Suppressor macrophage treated with lipopolysaccharide for 1 hour (primary cell): Measurements from ENCODE around the gene PLCXD3.

Experiments
- DNase-seq, 3 donors: peaks; one replicate each; pipeline ENCODE4 v3.0.0-alpha.2; 2020 to 2022

Gene PLCXD3

DNA sequence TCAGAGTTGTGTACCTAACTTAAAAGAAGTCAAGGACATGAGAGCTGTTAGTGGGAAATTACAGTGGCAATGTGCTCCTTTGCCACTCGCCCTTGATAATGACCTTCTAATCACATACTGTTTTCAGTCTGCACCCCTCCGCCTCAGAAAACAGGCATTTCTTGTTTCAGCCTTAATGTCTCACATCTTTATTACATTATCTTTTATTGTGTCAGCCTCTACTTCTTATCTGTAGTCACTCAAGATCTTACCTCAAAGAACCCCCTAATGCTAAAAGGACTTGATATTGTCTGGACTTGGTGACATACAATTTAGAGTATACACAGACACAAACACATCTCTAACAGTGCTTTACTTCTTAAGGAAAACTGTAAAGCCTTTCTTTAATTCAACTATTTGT is 97.9 kb downstream of the PLCXD3 start:
- DNase-seq = no peak

- DNase-seq = no peak
Observed at GRCh38 chr5:41410737-41411136, 99.7 kb downstream of the PLCXD3 start.

GRCh38 chr5:41410307-41410706 is 100.1 kb downstream of the PLCXD3 start:
- DNase-seq = no peak

DNA sequence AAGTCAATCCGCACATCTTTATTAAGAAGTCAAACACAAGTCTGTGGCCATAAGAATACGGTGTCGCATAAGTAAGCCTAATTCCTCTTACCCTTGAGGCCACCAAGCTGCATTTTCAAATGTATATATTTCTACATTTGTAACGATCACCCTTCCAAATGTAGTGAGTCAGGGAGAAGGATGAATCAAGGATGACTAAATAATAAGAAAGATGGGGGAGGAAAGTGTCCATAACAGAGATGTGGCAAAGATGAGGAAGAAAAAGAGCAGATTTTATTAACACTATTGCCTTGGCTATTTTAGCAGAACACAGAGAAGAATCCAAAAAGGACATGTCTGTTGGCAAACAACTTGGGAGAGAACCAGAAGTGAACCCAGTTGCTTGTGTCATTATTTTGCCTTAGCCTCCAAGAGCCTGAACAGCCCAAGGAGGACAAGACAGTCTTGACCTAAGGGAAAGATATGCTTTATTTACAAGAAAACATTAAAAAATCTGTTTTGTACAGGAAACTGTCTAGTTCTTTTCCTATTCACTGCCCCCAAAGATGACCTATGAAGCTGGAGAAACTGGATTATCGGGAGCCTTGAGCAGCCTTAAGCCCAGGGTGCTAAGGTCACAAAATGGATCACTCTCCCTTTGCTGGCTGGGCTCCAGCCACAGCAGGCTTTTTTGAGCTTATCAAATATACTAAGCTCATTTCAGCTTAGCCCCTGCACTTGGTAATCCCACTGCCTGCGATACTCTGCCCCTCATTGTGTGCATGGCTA is 101.5 kb downstream of the PLCXD3 start:
- no peak for DNase-seq

DNA sequence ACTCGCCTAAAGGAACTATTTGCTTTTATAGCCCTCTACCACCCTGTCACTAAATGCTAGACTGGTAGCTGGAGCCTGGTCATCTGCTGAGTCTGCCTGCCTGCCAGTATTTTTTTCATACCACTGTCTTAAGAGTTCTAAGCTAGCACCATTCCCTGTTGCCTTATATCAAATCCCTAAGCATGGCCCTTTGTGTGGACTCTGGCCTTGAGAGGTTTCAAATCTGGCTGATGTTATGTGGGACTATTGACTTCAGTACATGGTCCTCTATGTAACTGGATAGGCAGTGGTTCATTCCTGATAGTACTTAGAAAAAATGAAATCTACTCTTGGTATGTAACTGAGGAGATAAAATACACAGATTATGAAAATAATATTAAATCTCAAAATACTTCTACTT is 103.5 kb downstream of the PLCXD3 start:
- no peak for DNase-seq

DNA sequence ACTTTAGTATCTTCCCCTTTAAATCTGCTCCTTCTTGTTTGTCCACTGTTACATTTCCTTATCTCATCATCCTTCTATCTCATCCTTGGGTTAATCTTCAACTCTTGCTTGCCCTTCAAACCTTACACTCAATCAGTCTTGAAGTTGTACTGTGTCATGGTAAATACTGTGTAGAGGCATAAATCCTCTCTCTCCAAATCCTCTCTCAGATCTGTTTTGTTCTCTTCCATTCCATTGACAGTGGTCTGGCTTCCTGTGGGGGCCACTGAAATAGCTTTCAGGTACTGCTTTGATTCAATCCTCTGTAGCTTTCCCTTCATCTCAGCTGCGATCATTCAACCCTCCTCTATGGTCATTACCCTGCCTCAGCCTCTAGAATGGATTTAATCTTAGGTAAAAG is 104.0 kb downstream of the PLCXD3 start:
- DNase-seq = no peak

DNA sequence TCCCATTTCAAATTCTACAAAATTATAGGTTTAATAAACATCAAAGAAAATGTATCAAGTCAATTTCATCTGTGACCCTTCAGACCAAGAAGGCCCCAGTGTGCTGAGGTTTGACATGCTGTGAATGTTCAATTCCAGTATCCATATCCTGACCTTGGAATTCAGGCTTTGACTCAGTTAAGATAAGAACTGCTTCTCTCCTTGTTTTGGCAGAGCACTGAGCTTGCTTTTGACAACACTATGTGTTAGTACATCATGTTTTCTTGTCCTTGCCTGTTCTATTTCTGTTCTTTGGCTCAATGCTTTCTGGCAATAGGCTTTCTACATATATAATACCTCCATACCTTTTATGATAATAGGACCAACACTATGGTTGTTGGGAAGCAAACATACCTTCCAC is 105.6 kb downstream of the PLCXD3 start:
- DNase-seq = no peak

- no peak for DNase-seq
Observed at GRCh38 chr5:41403846-41404245, 106.6 kb downstream of the PLCXD3 start.

GRCh38 chr5:41402845-41403244 is 107.6 kb downstream of the PLCXD3 start:
- no peak for DNase-seq

DNA sequence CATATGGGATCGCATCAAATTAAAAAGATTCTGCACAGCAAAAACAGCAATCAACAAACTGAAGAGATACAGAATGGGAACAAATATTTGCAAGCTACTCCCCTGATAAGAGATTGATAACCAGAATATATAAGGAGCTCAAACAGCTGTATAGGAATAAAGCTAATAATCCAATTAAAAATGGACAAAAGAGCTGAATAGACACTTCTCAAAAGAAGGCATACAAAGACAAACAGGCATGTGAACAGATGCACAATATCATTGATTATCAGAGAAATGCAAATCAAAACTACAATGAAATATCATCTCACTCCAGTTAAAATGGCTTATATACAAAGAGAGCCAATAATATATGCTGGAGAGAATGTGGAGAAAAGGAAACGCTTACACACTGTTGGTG is 110.6 kb downstream of the PLCXD3 start:
- DNase-seq = no peak

GRCh38 chr5:41392016-41392415 is 118.4 kb downstream of the PLCXD3 start:
- DNase-seq = no peak

- no peak for DNase-seq
Observed at GRCh38 chr5:41374631-41375030, 135.8 kb downstream of the PLCXD3 start.

GRCh38 chr5:41373230-41373629 is 137.2 kb downstream of the PLCXD3 start:
- no peak for DNase-seq

DNA sequence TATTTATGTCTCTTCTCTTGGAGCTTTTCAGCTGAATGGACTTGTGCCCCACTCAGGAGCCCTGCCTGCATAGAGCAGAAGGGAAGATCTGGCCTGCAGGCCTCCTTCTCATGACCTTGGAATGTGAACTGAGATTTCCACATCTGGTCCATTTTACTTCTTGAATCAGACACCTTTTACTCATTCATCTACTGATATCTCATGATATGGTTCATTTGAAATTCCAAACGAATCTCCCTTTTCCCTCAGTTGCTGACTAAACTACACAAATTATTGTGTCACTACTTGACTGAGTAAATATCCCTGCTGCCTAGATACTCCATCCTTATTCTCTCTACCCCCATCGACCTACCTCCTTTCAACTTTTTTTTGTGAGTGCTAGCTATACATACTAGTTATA is 138.7 kb downstream of the PLCXD3 start:
- no peak for DNase-seq

GRCh38 chr5:41370482-41370881 is 139.9 kb downstream of the PLCXD3 start:
- DNase-seq = no peak

- no peak for DNase-seq
Observed at GRCh38 chr5:41369799-41370198, 140.6 kb downstream of the PLCXD3 start.

- no peak for DNase-seq
Observed at GRCh38 chr5:41368158-41368557, 142.2 kb downstream of the PLCXD3 start.

DNA sequence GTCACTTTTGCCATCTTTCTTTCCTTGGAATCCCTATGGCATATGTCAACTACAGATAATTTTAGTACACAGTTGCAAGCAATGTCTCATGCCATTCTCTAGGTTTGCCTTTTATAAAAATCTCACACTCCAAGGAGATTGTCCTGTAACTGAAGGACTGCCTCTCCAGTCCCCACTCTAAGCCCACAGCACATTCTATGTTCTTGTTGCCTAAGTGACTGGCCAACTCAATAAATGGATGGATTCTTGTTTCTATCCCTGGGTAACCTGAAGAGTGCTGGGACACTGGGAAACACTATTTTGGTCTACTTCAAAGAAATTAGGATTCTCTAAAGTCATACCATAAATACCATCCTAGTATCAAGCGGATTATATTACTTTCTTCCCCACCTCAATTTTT is 145.0 kb downstream of the PLCXD3 start:
- no peak for DNase-seq

DNA sequence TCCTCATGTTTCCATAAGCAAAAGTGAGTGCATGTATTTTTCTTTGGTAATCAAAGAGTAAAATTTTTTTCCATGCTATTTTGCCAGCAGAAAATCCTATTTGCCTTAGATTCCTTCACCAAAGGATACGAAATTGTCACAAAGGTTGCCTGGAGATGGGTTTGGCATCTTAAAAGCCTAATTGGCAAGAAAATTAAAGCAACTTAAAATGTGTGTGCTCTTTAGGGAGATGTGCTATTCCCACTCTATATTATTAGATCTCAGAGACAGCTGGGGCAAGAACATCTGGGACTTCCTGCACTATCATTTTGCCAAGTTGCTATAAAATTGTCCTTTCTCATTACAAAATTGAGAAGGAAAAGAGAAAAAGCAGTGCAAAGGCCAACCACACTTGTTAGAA is 146.1 kb downstream of the PLCXD3 start:
- no peak for DNase-seq

DNA sequence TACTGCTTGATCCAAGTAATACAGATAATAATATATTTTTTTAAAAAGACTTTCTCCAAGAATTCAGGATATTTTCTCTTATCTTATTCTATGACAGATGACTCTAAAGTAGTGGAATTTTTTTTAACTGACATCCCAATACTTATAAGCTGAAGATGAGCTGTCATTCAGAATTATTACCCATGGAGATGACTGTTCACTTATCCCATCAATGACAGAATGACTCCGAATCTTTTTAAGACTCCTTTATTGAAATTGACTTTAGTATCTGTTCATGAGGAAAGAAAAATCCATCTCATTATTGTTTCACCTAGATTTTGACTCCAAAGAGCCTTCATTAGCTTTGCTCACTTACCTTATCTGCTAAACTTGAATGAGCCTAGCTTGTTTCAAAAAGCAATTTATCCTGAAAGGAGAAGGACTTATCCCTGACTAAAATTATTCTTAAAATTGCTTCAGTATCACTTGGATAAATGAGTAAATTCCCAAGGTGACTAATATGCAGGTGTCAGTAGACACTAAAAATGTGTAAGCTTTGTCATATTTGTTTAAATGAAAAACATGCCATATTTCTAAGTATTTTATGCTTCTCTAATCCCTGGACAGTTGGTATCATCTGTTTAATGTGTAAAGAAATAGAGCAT is 146.9 kb downstream of the PLCXD3 start:
- DNase-seq = no peak

GRCh38 chr5:41356786-41357185 is 153.6 kb downstream of the PLCXD3 start:
- no peak for DNase-seq

DNA sequence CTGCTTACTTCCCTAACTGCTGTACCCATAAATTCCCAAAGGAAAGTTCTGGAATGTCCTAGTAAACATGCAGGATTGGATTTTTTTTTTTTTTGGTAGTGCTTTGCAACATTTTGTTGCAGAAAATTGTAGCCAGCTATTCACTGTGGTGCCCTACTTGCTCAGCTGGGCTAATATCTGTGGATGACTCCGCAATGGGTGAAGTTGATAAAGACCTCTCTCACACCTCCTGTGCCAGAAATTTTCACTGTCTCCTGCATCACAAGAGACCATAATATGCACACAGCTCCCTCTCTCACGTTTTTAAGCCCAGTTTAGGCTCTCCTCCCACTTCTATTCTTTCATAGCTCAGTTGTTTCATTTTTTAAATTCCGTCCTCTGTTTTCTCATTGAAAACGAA is 160.6 kb downstream of the PLCXD3 start:
- no peak for DNase-seq

DNA sequence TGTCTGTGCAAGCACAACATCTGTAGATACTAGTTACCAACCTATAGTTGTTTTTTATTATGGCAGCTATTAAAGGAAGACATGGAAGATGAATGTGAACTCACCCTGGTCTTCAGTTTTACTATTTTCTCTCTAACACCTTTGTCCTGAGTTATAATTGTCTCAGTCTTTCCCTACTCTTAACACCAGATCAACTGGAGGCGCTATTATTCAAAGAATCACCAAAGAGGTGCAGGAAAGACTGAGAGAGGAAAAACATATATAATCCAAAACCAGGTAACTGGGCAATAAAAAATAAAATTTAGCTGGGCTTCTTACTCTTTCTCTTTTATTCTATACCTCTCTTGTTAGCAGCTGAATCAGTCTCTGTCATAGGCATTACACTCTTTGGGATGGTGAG is 162.8 kb downstream of the PLCXD3 start:
- DNase-seq = no peak

GRCh38 chr5:41346609-41347008 is 163.8 kb downstream of the PLCXD3 start:
- no peak for DNase-seq

GRCh38 chr5:41345295-41345694 is 165.1 kb downstream of the PLCXD3 start:
- DNase-seq = no peak
